HFF-Myc (cell line): Measurements from ENCODE around the gene PRDM16.

Source experiments
- DNase-seq: peaks from one replicate; pipeline ENCODE4 v3.0.0-alpha.2; 2011; ENCODE audit warnings: low read depth; ENCODE audit errors: extremely low read depth
- H3K4me3 ChIP-seq: replicated peaks from 2 replicates; pipeline ENCODE4 v1.5.1; 2011; ENCODE audit warnings: low read depth, mild to moderate bottlenecking, control low read depth, low read length
- CTCF ChIP-seq: IDR thresholded peaks from 2 replicates; pipeline ENCODE4 v1.5.1; 2012; ENCODE audit warnings: mild to moderate bottlenecking, low read depth, low read length, control low read depth; ENCODE audit errors: missing control alignments

Gene PRDM16

GRCh38 chr1:3370856-3371703 lies 302.1 kb downstream of the PRDM16 start:
- no peak for TF ChIP-seq CTCF
- no peak for DNase-seq
- H3K4me3 ChIP-seq, result no peak overlapping the region

- no peak overlapping the region for H3K4me3 ChIP-seq
- no peak for TF ChIP-seq CTCF
- no peak for DNase-seq
These were observed 303.3 kb downstream of the PRDM16 start for GRCh38 chr1:3372317-3372716.

- TF ChIP-seq CTCF, result no peak
- DNase-seq, result no peak
- no peak overlapping the region for H3K4me3 ChIP-seq
These were observed 304.2 kb downstream of the PRDM16 start for GRCh38 chr1:3373175-3373574.

- H3K4me3 ChIP-seq, result no peak overlapping the region
- no peak for TF ChIP-seq CTCF
- DNase-seq, result no peak
These were observed 304.9 kb downstream of the PRDM16 start for GRCh38 chr1:3373700-3374405.

GRCh38 chr1:3375245-3375644 lies 306.2 kb downstream of the PRDM16 start:
- no peak overlapping the region for H3K4me3 ChIP-seq
- DNase-seq, result no peak
- no peak for TF ChIP-seq CTCF

- H3K4me3 ChIP-seq, result no peak overlapping the region
- TF ChIP-seq CTCF, result no peak
- DNase-seq, result no peak
These were observed 308.2 kb downstream of the PRDM16 start for GRCh38 chr1:3377166-3377565.
